Inferior parietal cortex (tissue), 1 donor: ENCODE results near the gene CNST.
"Not testable (repeated sequence)": the region's sequence is repeated elsewhere in the genome, so short reads cannot be mapped to it uniquely, and the experiment has no call there.

Experiments used
- DNase-seq: peaks from one replicate; pipeline ENCODE4 v3.0.0-alpha.2; 2016; ENCODE audit errors: extremely low spot score

CNST gene

DNA sequence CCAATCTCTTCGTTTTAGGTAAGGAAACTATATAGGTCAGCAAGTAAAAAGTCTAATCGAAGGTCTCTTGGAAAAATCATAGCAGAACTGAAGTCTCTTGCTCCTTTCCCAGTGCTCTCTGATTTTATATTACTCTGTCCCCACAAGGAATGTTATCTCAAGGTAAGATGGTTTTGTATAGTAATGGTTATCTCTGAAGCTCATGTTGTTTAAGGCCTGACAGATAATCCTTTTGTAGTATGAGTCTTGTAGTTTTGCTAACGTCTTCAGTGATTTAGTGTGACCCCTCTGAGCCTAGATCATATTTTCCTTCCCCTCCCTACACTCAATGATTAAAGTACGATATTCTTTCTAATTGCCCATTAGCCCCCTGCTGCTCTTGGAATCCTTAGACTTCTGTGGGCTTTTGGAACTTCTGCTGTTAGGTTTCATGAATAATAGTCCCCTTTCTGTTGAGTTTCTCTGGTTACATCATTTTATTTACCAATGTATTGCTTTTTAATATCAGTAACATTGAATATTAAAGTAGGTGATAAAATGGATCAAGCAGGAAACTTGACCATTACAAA is 52.1 kb downstream of the CNST start:
- no peak for DNase-seq

DNA sequence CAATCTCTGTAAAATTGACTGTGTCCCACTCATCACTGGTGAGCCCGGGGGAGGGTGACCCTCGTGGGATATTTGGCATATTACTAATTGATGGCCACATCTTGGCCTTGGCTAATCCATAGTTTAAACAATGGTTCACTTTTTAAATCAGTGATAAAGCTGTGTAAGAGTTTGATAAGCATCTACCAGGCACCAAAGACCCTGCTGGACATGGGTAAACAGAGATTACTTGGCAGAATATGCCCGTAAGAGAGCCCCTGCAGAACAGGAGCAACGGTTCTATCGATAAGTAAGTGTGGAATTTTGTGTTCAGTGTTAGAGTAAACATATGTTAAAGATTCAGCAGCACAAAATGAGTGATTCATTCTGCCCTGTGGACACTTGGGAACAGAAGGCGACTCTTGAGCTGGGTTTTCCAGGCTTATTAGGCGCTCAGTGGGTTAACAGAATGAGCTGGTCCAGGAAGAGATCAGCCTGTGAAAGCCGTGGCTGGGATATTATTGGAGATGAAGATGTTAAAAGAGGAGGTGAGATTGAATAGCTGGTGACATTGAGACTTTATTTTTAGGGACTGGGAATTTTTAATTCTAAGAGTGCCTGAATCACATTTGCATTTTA is 55.9 kb downstream of the CNST start:
- no peak for DNase-seq

DNA sequence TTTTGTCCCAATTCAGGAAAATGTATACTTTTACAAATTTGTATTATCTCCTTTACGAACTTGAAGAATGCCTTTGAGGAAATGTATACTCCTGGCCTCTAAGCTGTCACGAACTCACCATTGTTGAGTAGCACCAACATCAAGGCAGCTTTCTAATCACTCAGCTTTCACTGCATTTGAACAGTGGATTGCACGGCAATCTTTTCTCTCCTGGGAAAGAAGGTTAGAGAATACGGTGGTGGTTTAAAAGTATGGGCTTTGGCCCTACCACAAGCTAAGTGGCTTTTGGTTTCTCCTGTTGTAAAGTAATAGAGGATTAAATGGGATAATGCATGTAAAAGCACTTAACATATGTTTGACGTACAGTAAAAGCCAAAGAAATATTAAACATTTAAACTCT is 57.8 kb downstream of the CNST start:
- no peak for DNase-seq

DNA sequence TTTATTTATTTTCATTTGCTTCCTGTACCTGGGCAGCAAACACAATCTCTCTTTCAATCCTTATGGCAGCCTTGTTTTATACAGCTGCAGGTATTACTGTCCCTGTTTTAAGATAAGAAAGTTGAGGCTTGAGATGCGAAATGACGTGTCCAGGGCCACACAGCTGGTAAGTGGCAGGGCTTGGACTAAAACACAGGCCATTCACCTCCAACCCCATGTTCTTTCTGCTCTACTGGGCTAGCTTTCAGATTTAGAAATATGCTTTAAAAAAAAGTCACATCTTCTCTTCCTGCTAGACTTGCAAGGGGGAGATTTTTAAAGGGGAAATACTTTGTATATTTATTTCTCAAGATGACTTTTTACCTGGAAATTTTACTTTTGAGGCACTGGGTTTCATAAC is 62.8 kb downstream of the CNST start:
- DNase-seq = no peak

DNA sequence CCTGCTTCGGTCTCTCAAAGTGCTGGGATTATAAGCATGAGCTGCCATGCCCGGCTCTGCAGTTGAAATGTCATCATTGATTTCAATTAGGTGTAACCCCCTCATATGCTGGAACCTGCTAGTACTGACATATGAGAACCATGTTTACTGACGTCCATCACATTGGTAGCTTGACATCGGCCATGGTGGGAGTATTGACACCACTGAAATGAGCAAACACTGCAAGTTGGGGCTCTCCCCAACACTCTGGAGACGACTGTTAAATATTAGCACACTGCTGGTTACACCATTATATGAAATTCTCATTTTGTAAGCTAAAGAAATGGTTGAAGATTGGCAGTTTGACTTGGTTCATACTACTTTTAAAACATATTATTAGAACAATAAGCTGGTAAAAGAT is 63.7 kb downstream of the CNST start:
- no peak for DNase-seq

DNA sequence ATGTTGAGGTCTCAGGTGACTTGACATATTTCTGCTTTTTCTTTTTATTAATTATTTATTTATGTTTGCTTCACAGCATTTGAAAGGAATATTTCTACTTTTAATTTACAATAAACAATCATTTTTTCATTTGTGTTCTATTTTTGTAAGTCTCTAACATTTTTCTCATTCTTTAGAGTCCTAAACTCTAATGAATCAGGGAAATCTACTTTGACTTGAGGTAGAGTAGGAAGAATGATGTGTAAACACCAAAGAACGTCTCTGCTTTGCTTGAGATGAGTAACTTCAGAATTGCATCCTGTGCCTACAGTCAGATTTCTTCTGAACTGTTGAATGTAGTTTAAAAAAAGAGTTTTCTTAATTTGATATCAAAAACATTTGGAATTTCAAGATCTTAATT is 65.2 kb downstream of the CNST start:
- DNase-seq = no peak

DNA sequence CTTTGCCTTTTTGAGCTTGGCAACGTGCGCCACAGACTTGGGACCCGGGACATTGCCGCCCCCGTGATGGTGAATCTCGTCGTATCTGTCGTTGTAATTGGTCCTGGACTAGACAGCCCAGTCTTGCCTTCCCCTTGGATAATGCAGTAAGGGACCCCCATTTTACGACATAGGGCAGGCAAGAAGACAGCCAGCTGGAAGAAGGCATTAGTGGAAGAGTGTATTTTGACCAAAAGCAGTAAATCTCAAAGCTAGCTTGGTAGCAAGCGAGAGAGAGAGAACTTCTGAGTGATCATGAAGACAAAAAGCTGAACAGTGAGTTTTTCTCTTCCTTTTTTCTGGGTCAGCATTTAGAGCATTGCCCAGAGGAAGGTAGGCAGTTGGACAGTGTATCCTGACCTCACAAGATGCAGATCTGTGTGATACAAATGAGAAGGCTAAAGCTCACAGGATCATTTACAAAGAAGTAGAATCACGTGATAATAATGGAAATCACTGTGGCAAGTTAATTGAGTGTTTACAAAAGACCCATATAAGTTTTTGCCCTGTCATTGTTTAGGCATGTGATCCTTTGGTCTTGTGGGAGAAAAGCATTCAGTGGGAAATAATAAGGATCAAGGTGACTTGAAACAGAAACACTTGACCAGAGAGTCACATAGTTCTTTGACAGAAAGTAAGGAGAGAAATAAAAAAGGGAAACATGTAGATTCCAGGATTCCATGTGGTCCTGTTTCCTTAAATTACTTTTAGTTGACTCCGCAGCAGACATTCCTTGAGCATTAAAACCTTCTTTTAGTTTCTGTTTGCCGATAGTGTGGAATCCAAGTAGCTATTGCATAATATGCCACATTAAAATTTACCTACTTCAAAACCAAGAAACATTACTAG is 66.3 kb downstream of the CNST start:
- no peak for DNase-seq

DNA sequence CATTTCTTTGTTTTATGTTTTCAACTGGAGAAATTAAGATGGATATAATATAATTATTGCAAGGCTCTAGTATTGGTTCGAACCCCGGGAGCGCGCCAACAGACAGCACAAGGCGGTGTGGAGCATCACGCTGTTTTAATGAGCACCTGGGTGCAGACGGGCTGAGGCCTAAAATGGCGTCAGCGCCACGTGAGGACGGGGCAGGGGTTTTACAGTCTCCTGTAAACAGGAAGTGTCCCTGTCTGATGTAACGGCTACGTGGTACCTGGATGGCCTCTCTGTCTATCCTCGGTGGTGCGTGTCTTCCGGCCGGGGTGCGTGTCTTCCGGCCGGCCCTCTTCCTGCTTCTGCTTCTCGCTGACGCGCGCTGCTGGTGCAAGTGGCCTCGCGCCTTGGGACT is 68.4 kb downstream of the CNST start:
- DNase-seq = not testable (repeated sequence)

DNA sequence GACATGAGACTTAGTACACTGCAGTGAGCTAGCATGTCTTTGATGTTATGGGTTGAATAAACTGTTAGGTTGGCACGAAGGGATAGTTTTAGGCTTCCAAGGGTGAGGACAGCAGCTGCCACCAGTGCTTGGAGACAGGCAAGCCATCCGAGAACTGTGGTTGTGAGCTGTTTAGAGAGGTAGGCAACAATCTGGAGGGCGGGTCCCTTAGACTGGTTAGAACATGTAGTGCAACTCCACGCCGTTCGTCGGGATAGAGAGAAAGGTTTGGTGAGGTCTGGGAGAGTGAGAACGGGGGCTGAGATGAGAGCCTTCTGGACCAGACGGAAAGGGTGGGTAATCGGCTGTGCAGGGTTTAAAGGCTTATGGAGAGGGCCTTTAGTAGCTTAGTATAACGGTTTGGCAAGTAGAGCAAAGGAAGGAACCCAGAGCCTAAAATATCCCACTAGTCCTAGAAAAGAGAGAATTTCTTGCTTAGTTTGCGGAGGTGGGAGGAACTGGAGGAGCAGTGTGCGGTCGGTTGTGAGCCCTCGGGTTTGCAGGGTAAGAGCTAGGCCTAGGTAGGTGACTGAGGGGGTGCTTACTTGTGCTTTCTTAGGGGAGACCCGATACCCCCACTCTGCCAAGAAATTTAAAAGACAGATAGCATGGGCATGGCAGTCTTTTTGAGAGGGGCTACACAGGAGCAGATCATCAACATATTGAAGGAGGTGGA is 72.8 kb downstream of the CNST start:
- no peak for DNase-seq

DNA sequence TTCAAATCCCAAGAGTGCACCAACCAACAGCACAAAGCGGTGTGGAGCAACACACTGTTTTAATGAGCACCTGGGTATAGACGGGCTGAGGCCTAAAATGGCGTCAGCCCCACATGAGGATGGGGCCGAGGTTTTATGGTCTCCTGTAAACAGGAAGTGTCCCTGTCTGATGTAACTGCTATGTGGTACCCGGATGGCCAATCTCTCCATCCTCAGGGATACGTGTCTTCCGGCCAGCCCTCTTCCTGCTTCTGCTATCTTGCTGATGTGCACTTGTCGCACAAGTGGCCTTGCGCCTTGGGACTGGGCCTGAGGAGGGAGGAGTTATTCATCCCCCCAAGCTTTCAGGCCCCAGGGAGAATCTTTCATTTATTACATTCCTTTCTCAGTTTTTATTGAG is 73.5 kb downstream of the CNST start:
- DNase-seq = no peak

DNA sequence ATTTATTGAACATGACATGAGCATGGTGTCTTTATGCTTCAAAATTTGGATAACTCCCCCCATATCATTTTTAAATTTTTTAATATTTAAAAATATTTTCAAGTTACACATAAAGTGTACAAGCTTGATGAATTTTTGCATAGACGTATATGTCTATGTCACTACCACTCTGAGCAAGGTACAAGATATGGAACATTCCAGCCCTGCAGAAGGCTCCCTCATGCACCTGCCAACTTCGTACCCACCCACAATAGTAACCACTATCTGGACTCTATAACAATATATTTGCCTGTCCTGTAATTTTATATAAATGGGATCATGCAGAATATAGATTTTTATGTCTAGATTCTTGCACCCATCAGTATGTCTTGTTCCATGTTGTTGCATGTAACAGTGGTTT is 74.5 kb downstream of the CNST start:
- DNase-seq = no peak

DNA sequence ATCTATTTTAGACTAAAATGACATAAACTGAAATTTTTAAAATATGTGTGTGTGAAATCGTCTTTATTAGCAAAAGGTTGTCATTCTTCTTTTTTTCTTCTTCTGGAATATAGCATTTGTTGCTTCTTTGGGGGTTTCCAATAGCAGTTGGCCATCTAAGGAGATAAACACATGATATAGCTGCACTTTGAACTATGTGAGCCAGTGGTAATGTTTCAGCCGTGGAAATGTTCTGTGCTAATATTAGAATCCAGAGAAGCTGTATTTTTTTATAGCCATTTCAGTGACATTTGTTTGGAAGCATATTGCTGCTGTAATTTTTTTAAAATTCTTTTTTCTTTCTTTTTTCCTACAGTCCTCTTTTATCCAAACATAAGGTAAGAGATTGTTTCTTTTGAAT is 75.1 kb downstream of the CNST start:
- no peak for DNase-seq

DNA sequence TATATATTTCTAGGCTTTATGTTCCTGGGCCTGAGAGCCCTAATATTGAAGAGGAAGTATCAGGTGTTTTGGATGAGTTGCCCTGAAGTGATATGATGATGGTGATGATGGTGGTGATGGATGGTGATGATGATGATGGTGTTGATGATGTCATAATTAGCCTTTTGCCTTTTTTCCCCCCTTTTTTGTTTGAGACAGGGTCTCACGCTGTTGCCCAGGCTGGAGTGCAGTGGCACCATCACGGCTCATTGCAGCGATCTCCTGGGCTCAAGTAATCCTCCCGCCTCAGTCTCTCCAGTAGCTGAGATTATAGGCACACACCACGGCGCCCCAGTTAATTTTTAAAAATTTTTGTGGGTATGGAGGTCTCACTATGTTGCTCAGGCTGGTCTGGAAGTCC is 76.5 kb downstream of the CNST start:
- DNase-seq = no peak

DNA sequence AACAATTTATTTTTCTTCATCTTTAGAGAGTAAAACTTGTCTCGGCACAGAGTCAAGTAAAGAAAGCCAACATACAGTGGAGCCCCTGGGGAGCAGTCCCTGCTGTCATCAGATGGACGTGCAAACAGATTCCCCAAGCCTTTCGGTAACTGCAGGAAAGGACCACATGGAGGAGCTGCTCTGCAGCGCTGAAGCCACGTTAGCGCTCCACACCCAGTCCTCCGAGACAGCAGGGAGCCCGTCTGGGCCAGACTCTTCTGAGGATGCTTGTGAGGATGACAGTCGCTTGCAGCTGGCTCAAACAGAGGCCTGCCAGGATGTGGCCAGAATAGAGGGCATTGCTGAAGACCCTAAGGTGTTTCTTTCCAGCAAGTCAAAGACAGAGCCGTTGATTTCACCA is 80.9 kb downstream of the CNST start:
- DNase-seq = peak; percentile 72

DNA sequence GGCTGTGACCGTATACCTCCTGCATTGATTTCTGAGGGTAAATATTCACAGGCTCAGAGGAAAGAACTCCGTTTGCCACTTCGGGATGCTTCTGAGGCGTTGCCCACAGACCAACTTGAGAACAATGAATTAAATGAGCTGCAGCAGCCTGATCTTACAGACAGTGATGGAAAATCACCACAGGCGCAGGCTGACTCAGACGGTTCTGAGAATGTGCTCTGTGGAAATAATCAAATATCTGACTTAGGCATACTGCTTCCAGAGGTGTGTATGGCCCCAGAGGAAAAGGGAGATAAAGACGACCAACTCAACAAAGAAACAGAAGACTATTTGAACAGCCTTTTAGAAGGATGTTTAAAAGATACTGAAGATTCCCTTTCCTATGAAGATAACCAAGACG is 81.3 kb downstream of the CNST start:
- peak; percentile 46 for DNase-seq

DNA sequence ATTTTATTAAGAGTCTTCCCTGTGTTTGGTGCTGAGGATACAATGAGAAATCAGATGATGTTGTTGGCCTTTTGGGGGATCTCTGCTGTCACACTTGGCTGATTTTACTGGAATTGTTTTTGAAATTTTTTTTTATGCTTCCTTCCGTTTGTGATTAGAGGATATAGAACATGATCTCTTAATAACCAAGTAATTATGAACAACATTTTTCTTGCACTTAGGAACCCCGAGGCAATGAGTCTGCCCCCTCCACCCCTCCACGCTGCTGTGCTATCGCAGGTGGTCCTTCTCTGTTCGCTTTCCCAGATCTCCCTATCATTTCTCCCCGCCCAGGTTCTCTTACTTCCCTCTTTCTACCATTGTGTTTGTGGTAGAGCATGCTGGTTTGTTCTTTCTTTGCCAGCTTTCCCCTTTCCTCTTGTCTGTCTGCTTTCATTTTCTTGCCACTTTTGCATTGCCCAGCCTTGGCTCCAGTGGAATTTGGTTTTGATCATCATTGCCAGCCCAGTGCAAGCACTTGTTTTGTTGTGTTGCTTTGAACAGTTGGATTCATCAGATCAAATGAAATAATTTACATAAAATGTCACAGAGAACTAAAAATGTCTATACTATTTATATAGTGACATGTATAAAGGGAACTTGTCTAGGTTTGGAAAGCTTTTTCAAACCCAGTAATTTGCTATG is 84.9 kb downstream of the CNST start:
- DNase-seq = no peak

DNA sequence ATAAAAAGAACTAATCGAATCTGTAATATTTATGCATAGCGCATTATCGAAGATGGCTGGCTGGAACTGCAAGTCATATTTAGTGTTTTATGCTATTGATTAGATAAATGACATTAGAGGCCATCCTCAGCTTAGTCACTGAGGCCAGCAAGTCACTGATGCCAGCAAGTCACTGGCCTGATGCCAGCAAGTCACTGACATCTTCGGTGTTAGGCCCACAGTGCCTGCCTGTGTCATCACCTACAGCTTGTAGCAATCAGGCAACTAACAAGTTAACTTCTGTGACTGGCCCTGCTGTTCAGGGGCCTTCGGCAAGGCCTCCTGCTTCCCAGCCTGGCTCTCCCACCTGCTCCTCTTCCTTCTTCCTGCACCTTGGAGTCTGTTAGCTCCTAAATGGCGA is 92.3 kb downstream of the CNST start:
- DNase-seq = no peak

DNA sequence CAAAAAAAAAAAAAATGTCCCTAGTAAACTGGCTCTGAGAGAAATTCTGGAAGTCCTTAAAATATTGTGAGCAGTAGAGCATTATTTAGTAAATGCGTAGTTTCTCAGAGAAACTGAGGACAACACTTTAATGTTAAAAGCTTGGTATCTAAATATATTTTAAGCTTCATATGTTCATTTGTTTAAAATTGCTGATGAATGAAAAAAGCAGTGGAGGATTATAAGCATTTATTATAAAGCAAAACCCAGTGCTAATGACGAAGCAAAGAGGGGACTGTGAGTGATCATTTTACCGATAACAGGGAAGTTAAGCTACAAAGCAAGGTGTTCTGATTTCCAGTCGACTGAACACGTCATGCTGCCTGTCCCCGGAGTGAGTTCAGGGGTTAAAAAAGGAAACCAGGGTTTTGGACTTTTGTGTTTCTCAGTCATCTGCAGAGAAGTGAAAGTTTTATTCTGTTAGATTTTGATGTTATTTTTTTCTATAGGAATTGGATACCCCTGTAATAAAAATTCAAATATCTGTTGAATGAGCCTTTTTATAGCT is 93.4 kb downstream of the CNST start:
- DNase-seq = no peak

DNA sequence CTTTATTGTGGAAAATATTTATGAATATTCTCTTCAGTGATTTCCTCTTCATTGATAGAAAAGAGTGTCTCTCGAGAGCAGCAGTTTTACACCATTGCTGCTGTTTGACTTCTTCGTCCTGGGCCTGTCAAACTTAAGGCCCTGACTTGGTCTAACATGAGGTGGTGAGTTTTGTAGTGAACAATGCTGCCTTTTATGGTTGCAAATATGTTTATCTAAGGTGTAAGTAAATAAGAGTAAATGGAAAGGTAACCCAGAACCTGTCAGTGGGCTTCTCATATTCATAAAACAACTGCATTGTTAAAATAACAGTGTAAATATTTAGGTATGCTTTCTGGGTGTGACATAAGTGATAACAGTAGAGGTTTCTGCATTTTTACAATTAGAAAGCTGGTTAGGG is 95.2 kb downstream of the CNST start:
- DNase-seq = no peak

DNA sequence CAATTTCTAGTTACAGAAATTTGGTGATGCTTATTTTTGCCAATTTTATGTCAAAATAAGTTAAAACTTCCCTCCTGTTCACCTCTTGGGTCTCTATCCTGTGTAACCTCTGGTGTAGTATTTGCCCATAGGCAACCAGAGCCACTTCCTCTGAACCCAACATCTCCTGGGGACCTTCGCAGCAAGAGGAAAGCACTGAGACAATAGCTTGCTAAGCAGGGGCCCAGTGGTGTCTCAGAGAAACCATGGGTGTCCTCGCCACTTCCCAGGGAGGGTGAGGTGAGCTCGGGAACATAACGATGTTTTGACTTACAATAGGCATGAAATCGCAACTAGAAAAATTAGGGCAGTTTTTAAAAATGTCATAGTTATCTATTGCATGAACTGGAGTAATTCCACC is 101.5 kb downstream of the CNST start:
- no peak for DNase-seq

DNA sequence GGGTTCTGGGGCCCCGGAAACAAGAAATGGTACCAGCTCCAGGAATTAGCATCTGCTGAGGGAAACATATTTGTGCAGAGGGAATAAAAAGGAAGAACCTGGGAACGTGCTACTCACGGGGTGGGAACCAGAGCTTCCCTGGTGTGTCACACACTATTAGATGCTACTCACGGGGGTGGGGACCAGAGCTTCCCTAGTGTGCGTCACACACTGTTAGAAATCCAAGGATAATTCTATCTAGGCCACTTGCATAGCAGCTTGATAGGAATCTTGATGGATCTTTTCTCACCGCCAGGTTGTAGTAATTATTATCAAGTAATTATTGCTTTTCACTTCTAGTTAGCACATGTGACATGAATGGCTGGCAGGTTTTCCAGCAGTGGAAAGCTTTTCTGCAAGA is 103.4 kb downstream of the CNST start:
- no peak for DNase-seq

DNA sequence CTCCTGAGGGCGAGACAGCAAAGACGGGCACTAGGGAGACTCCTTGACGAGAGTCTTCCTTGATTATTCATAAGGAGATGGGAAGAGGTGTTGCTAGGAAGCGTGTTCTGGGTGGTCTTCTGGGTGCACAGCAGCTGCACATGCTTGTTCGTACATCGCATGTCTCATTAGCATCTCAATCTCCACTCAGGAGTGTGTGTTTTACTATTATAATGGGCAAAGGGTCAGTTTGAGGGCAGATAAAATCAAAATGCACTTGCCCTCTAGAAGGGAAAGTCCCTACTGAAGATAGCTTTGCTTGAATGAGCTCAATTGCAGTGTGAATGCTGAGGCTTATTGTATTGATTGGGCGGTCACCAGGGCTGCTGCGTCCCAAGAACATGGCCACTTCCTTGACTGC is 107.8 kb downstream of the CNST start:
- DNase-seq = no peak
